K562 (cell line): ENCODE results near the gene NR1D2. TPM values are rescaled to one million over a fixed set of nuclear protein-coding genes. Genes with fewer than 3 reads are reported as not detected.

Source experiments
- BDP1 ChIP-seq: IDR thresholded peaks from 3 replicates; pipeline ENCODE4 v1.6.1; 2011; ENCODE audit not compliant: insufficient read length, insufficient read depth
- CSDE1 ChIP-seq, 2 experiments: fragments of 450-650 bp; IDR thresholded peaks; 2 replicates each; pipeline ENCODE4 v1.6.1; 2016; ENCODE audit warnings: mild to moderate bottlenecking in 1 of 2
- FOXM1 ChIP-seq, 2 experiments: fragments of 450-650 bp in 1 of 2; sonication (generic) in 1 of 2; formaldehyde crosslinking in 1 of 2; IDR thresholded peaks; 2 replicates each; pipeline versions ENCODE4 v1.6.1 to v1.9.0; 2017 to 2022; ENCODE audit warnings: low read depth in 2 of 2, mild to moderate bottlenecking in 2 of 2, missing genetic modification reagents in 1 of 2, moderate library complexity in 1 of 2
- FOXP1 ChIP-seq: sonication (generic); formaldehyde crosslinking; IDR thresholded peaks from 2 replicates; pipeline ENCODE4 v1.8.0; 2022; ENCODE audit warnings: mild to moderate bottlenecking, missing genetic modification reagents
- IRF9 ChIP-seq: fragments of 450-650 bp; IDR thresholded peaks from 2 replicates; pipeline ENCODE4 v1.6.1; 2016; ENCODE audit warnings: missing biosample characterization, missing genetic modification characterization
- KLF1 ChIP-seq: fragments of 450-650 bp; IDR thresholded peaks from 2 replicates; pipeline ENCODE4 v1.6.1; 2016; ENCODE audit warnings: missing genetic modification characterization, missing compliant biosample characterization
- MEIS2 ChIP-seq: fragments of 450-650 bp; IDR thresholded peaks from 2 replicates; pipeline ENCODE4 v1.6.1; 2014; ENCODE audit warnings: mild to moderate bottlenecking; ENCODE audit not compliant: partially characterized antibody
- PHB2 ChIP-seq: fragments of 450-650 bp; IDR thresholded peaks from 2 replicates; pipeline ENCODE4 v1.6.1; 2017; ENCODE audit warnings: low read depth
- PRDM10 ChIP-seq: fragments of 450-650 bp; IDR thresholded peaks from 2 replicates; pipeline ENCODE4 v1.6.1; 2018; ENCODE audit not compliant: partially characterized antibody
- PTTG1 ChIP-seq: fragments of 450-650 bp; IDR thresholded peaks from 2 replicates; pipeline ENCODE4 v1.6.1; 2016; ENCODE audit warnings: low read depth, mild to moderate bottlenecking, missing genetic modification characterization, missing compliant biosample characterization
- RBM39 ChIP-seq: fragments of 200-400 bp; formaldehyde crosslinking; optimal IDR thresholded peaks from 2 replicates; pipeline ENCODE3; 2018; ENCODE audit warnings: low read depth, low read length
- SMARCB1 ChIP-seq: IDR thresholded peaks from 2 replicates; pipeline ENCODE4 v1.6.1; 2011; ENCODE audit warnings: improper control_type of control experiment, low read depth; ENCODE audit not compliant: insufficient read length
- SRSF1 ChIP-seq: fragments of 200-400 bp; formaldehyde crosslinking; IDR thresholded peaks from 2 replicates; pipeline ENCODE4 v1.6.1; 2017; ENCODE audit warnings: mild to moderate bottlenecking, low read depth, low read length, moderate library complexity
- STAT6 ChIP-seq: sonication (generic); formaldehyde crosslinking; IDR thresholded peaks from 2 replicates; pipeline ENCODE4 v1.8.1; 2023; ENCODE audit warnings: mild to moderate bottlenecking, missing genetic modification reagents
- TBL1XR1 ChIP-seq, 2 experiments: IDR thresholded peaks; 2 replicates each; pipeline ENCODE4 v1.6.1; 2012; ENCODE audit warnings: improper control_type of control experiment in 2 of 2, low read length in 2 of 2, mild to moderate bottlenecking in 1 of 2
- ZNF124 ChIP-seq: sonication (generic); formaldehyde crosslinking; IDR thresholded peaks from 2 replicates; pipeline ENCODE4 v1.8.1; 2022; ENCODE audit warnings: missing genetic modification reagents
- ZNF140 ChIP-seq: fragments of 250-450 bp; sonication (Bioruptor Pico); IDR thresholded peaks from 2 replicates; pipeline ENCODE4 v1.8.0; 2021; ENCODE audit warnings: moderate library complexity, mild to moderate bottlenecking, inconsistent platforms
- polyA plus RNA-seq, 8 experiments: library from polyadenylated mRNA; depleted of rRNA in 4 of 8; stranded (reverse) in 5 of 8; unstranded in 3 of 8; fragments of >200 nt; fragmentation: Nextera tagmentation in 2 of 8; fragmentation: Illumina TruSeq in 1 of 8; extraction: Ambion mirVana in 2 of 8; extraction: Trizol in 1 of 8; gene quantifications; 2 replicates each; pipeline versions ENCODE4 v1.2.1 to v1.2.3, GENCODE V29; 2011 to 2014; ENCODE audit warnings: inconsistent platforms in 1 of 8, missing spikeins in 1 of 8
- total RNA-seq, 7 experiments: library from RNA; depleted of rRNA in 6 of 7; stranded (reverse); fragments of >200 nt in 6 of 7; fragmentation: Illumina TruSeq in 2 of 7; extraction: Trizol in 2 of 7; gene quantifications; 2 replicates each; pipeline versions ENCODE4 v1.2.1 to v1.2.3, GENCODE V29; 2011 to 2021; ENCODE audit warnings: low replicate concordance in 1 of 7

The NR1D2 gene
- total and polyA plus RNA-seq, 9 of the 15 experiments (the other 6 are each of a cell fraction or from before 2014, with no cell fraction given): 1.2 to 5.5 (median 2.9) TPM

- TF ChIP-seq CSDE1 (IDR thresholded peaks at IDR 0.05) (no peak), STAT6 (CRISPR knock-in tag) (no peak; the same call in 1 of the 2 replicates), KLF1 (tag) (0 out of 2 replicates have a peak, but pooled peaks have one; percentile 1), PHB2 (no peak), MEIS2 (peak; percentile 17), ZNF124 (no peak), RBM39 (peak; percentile 28), IRF9 (tag) (no peak), PRDM10 (peak; percentile 79), SRSF1 (no peak), TBL1XR1 (IDR thresholded peaks at IDR 0.05; ENCODE audit: low read length in 2 of 2) (no peak), BDP1 (no peak), ZNF140 (CRISPR knock-in tag) (no peak), FOXP1 (0 out of 2 replicates have a peak, but pooled peaks have one; percentile 44), FOXM1 (IDR thresholded peaks at IDR 0.05; ENCODE audit: low read depth) (no peak), FOXM1 (CRISPR knock-in tag; IDR thresholded peaks at IDR 0.05; ENCODE audit: low read depth) (no peak; the same call in 1 of the 2 replicates), PTTG1 (tag) (no peak), SMARCB1 (no peak)
These were observed 28.8 kb upstream of the NR1D2 start (continued) for GRCh38 chr3:23916152-23916885.
